ENCODE measurements around the gene TMEM114. TPM values are rescaled to one million over a fixed set of nuclear protein-coding genes. Genes with fewer than 3 reads are reported as not detected.

Gene TMEM114
- total RNA-seq, 1 experiment from 2014 or later, result not detected

- no peaks in the 10 kb centered on the region for H3K36me3 ChIP-seq (replicated peaks; ENCODE audit: control insufficient read depth, insufficient read depth, low read length)
- H3K27me3 ChIP-seq (ENCODE audit: control insufficient read depth, insufficient read depth, low read length), result no peaks in the 10 kb centered on the region; the same call in 1 of the 2 replicates
- no peak overlapping the region for H3K4me3 ChIP-seq (ENCODE audit: insufficient read depth, low read depth, low read length)
- DNase-seq, result no peak
Measured at GRCh38 chr16:8554022-8554421, 36.3 kb downstream of the TMEM114 start.

GRCh38 chr16:8552487-8553221 lies 37.7 kb downstream of the TMEM114 start:
- DNase-seq, result no peak
- no peaks in the 10 kb centered on the region for H3K36me3 ChIP-seq (replicated peaks; ENCODE audit: control insufficient read depth, insufficient read depth, low read length)
- no peaks in the 10 kb centered on the region; the same call in 1 of the 2 replicates for H3K27me3 ChIP-seq (ENCODE audit: control insufficient read depth, insufficient read depth, low read length)
- no peak overlapping the region for H3K4me3 ChIP-seq (ENCODE audit: insufficient read depth, low read depth, low read length)

GRCh38 chr16:8551388-8552332 lies 38.7 kb downstream of the TMEM114 start:
- no peaks in the 10 kb centered on the region for H3K36me3 ChIP-seq (replicated peaks; ENCODE audit: control insufficient read depth, insufficient read depth, low read length)
- H3K4me3 ChIP-seq (ENCODE audit: insufficient read depth, low read depth, low read length), result no peak overlapping the region
- no peak for DNase-seq
- no peaks in the 10 kb centered on the region; the same call in 1 of the 2 replicates for H3K27me3 ChIP-seq (ENCODE audit: control insufficient read depth, insufficient read depth, low read length)

GRCh38 chr16:8550728-8551387 lies 39.5 kb downstream of the TMEM114 start:
- no peaks in the 10 kb centered on the region for H3K36me3 ChIP-seq (replicated peaks; ENCODE audit: control insufficient read depth, insufficient read depth, low read length)
- H3K4me3 ChIP-seq (ENCODE audit: insufficient read depth, low read depth, low read length), result no peak overlapping the region
- no peak for DNase-seq
- H3K27me3 ChIP-seq (ENCODE audit: control insufficient read depth, insufficient read depth, low read length), result peaks cover 1% of the 10 kb centered on the region

DNA sequence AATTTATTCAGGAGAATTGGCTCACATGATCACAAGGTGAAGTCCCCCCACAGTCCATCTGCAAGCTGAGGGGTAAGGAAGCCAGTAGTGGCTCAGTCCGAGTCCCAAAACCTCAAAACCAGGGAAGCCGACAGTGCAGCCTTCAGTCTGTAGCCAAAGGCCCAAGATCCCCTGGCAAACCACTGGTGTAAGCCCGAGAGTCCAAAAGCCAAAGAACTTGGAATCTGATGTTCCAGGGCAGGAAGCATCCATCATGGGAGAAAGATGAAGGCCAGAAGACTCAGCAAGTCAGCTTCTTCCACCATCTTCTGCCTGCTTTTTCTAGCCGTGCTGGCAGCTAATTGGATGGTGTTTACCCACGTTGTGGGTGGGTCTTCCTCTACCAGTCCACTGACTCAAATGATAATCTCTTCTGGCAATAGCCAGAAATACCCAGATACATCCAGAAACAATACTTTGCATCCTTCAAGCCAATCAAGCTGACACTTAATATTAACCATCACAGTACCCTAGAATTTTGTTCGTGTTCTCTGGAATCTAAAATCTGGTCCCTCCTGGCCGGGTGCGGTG lies 40.4 kb downstream of the TMEM114 start:
- DNase-seq, result no peak
- Histone ChIP-seq H3K4me3 (ENCODE audit: insufficient read depth, low read depth, low read length) (no peak overlapping the region), H3K27me3 (ENCODE audit: control insufficient read depth, insufficient read depth, low read length) (peaks cover 1% of the 10 kb centered on the region), H3K36me3 (replicated peaks; ENCODE audit: control insufficient read depth, insufficient read depth, low read length) (no peaks in the 10 kb centered on the region)

- Histone ChIP-seq H3K4me3 (ENCODE audit: insufficient read depth, low read depth, low read length) (no peak overlapping the region), H3K36me3 (replicated peaks; ENCODE audit: control insufficient read depth, insufficient read depth, low read length) (no peaks in the 10 kb centered on the region), H3K27me3 (ENCODE audit: control insufficient read depth, insufficient read depth, low read length) (peaks cover 1% of the 10 kb centered on the region)
- DNase-seq, result no peak
Measured at GRCh38 chr16:8548166-8548565, 42.1 kb downstream of the TMEM114 start.

GRCh38 chr16:8547762-8548161 lies 42.5 kb downstream of the TMEM114 start:
- Histone ChIP-seq H3K4me3 (ENCODE audit: insufficient read depth, low read depth, low read length) (no peak overlapping the region), H3K36me3 (replicated peaks; ENCODE audit: control insufficient read depth, insufficient read depth, low read length) (no peaks in the 10 kb centered on the region), H3K27me3 (ENCODE audit: control insufficient read depth, insufficient read depth, low read length) (peaks cover 1% of the 10 kb centered on the region)
- DNase-seq, result no peak

DNA sequence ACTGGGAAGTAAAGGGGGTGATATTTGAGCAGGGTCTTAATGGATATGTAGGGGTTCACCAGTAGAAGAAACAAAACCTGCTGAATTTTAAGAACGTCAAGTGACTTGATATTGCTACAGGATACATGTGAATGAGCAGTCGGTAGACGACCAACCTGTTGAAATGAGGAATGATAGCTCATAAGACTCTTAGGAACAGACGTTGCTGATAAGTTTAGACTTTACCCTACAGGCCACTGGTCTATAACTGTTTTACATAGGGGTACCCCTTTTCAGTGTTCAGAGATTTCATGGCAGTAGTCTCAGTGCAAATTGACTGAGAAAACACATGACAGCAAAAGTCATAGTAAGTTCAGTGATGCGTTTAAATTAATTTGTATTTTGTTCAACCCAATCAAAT lies 45.9 kb downstream of the TMEM114 start:
- no peaks in the 10 kb centered on the region for H3K36me3 ChIP-seq (replicated peaks; ENCODE audit: control insufficient read depth, insufficient read depth, low read length)
- peaks cover 1% of the 10 kb centered on the region for H3K27me3 ChIP-seq (ENCODE audit: control insufficient read depth, insufficient read depth, low read length)
- no peak overlapping the region for H3K4me3 ChIP-seq (ENCODE audit: insufficient read depth, low read depth, low read length)
- no peak for DNase-seq

DNA sequence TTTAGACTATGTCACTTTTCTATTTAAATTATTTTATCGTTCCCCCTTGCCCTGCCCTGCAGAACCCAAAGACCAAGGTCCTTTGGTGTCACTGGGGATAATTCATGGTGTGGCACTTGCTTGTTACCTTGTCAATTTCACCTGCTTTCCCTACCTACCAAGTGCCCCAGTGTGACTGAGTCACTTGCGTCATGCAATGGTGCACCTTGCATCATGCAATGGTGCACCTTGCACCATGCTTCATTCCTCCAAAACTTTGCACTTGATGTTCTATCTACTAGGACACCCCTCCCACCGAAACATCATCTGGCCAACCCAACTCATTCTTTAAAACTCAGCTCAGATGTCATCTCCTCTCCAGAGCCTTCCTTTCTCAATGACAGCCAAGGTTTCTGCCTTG lies 47.1 kb downstream of the TMEM114 start:
- no peak overlapping the region for H3K4me3 ChIP-seq (ENCODE audit: insufficient read depth, low read depth, low read length)
- peaks cover 1% of the 10 kb centered on the region for H3K27me3 ChIP-seq (ENCODE audit: control insufficient read depth, insufficient read depth, low read length)
- H3K36me3 ChIP-seq (replicated peaks; ENCODE audit: control insufficient read depth, insufficient read depth, low read length), result no peaks in the 10 kb centered on the region
- no peak for DNase-seq

DNA sequence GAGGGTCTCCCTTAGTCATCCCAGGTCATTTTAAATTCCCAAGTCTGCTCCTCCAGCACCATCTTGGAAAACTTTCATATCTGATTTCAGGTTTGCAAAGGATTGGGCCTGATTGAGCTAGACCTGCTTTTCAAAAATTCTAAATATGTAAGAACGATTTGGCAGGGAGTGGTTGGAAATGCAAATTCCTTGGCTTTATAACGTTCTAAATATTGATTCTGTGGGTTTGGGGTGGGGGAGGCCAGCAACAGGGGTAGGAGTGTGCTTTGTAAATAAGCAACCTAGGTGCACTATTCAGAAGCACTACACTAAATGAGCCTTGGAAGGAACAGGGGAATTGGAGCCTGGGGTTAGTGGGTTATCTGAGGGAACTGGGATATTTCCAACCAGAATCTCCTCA lies 47.9 kb downstream of the TMEM114 start:
- Histone ChIP-seq H3K36me3 (replicated peaks; ENCODE audit: control insufficient read depth, insufficient read depth, low read length) (no peaks in the 10 kb centered on the region), H3K27me3 (ENCODE audit: control insufficient read depth, insufficient read depth, low read length) (peaks cover 1% of the 10 kb centered on the region), H3K4me3 (ENCODE audit: insufficient read depth, low read depth, low read length) (no peak overlapping the region)
- DNase-seq, result no peak

GRCh38 chr16:8541868-8542267 lies 48.4 kb downstream of the TMEM114 start:
- peaks cover 1% of the 10 kb centered on the region for H3K27me3 ChIP-seq (ENCODE audit: control insufficient read depth, insufficient read depth, low read length)
- H3K4me3 ChIP-seq (ENCODE audit: insufficient read depth, low read depth, low read length), result no peak overlapping the region
- DNase-seq, result no peak
- H3K36me3 ChIP-seq (replicated peaks; ENCODE audit: control insufficient read depth, insufficient read depth, low read length), result no peaks in the 10 kb centered on the region

DNA sequence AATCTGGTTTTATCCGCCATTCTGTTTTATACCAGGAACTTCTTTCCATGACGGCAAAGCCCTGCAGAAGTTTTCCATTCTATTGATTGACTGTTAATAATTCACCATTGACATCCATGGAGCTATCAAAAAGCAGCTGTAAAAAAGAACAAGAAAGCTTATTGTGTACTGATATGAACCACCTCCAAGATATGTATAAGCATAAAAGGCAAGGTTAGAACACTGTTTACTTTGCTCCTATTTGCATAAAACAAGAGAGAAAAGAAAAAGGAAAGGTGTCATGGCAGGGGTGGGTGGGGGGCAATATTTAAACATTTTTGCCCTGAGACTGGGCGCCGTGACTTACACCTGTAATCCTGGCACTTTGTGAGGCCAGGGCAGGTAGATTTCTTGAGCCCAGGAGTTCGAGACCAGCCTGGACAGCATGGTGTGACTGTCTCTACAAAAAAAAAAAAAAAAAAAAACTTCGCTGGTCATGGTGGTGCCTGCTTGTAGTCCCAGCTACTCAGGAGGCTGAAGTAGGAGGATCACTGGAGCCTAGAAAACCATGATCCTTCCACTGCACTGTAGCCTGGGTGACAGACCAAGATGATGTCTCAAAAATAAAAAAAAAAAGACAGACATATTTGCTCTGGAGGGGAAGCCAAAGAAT lies 52.5 kb downstream of the TMEM114 start:
- H3K4me3 ChIP-seq (ENCODE audit: insufficient read depth, low read depth, low read length), result no peak overlapping the region
- no peaks in the 10 kb centered on the region for H3K36me3 ChIP-seq (replicated peaks; ENCODE audit: control insufficient read depth, insufficient read depth, low read length)
- H3K27me3 ChIP-seq (ENCODE audit: control insufficient read depth, insufficient read depth, low read length), result no peaks in the 10 kb centered on the region; the same call in 1 of the 2 replicates
- DNase-seq, result no peak

DNA sequence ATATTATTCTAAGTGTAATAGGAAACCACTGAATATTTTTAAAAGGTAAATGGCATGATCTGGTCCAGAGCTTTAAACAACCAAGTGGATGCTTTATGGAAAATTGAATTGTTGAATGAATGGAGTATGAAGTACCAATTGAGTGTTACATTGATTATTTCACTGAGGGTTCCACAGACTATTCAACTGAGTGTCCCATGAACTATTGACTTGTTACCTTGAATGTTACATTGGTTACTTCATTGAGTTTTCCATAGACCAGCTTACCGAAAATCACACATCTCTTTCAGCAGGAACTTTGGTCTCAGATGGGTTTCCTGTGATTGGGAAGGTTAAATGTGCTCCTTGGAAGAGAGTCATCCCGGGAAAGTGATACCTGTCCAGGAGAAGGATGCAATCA lies 56.8 kb downstream of the TMEM114 start:
- no peak for DNase-seq
- Histone ChIP-seq H3K4me3 (ENCODE audit: insufficient read depth, low read depth, low read length) (no peak overlapping the region), H3K27me3 (ENCODE audit: control insufficient read depth, insufficient read depth, low read length) (no peaks in the 10 kb centered on the region), H3K36me3 (replicated peaks; ENCODE audit: control insufficient read depth, insufficient read depth, low read length) (no peaks in the 10 kb centered on the region)
